GM18861 (cell line): ENCODE data around the gene TMPRSS7.

ENCODE experiments used
- ATAC-seq: cut with Tn5 transposase; IDR thresholded peaks from one replicate; pipeline ENCODE4 v1.9.1; 2021; ENCODE audit not compliant: unreplicated experiment

The TMPRSS7 gene

GRCh38 chr3:112092496-112093179 is 58.1 kb downstream of the TMPRSS7 start:
- no peak for ATAC-seq

- no peak for ATAC-seq
These were observed 58.6 kb downstream of the TMPRSS7 start for GRCh38 chr3:112093180-112093522.

GRCh38 chr3:112095731-112096130 is 61.2 kb downstream of the TMPRSS7 start:
- ATAC-seq, result no peak

DNA sequence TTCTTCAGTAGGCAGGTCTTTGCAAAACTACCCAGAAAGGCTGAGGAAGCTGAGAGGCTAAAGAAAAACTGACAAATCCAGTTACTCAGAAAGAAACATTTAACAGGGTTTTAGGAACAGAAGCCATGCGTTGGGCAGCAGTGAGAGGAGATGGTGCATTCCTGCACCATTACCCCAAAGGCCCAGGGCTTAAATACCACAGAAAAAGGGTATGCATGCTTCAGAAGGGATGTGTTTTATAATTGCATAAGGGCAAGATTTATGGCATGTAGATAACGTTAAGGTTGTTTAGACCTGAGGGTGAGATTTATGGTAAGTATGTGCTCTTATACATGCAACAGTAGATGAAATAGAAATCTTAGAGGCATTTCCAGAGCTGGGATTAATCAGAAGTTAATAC is 61.6 kb downstream of the TMPRSS7 start:
- ATAC-seq, result no peak

- no peak for ATAC-seq
These were observed 62.8 kb downstream of the TMPRSS7 start for GRCh38 chr3:112097378-112097777.

DNA sequence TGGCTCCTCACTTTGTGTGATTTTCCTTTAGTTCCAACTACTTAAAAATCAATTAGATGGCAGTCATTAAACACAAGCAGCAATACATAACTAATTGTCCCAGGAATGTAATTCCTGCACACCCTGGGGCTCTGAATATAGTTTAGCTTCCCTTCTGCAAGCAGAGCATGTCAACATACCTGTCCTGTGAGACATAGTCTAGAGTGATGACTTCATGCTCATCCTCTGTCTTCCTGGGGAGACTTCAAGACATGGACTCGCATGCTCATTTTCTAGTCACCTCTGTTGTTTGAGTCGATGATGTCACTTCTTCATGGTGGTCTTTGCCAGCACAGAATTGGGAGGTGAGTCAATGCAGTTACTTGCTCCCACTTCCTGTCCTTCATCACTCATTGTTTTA is 67.4 kb downstream of the TMPRSS7 start:
- no peak for ATAC-seq

GRCh38 chr3:112104774-112105173 is 70.2 kb downstream of the TMPRSS7 start:
- ATAC-seq, result no peak

DNA sequence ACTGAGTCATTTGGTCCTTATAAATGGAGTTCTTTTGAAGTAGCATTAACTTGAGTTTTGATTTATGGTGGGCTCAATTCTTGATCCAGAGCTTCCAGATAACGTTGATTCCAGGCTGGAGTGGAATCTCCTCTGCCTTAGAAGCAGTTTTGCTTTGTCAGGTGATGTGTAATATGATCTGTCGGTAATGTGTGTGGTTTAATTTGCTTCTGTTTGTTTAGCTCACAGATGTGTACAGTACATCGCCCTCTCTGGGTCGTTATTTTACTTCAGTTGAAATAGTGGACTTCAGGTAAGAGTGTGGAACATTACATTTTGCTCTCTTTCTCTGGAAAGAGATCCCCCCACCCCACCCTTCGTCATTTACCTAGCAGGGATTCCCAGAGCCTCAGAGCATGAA is 74.8 kb downstream of the TMPRSS7 start:
- no peak for ATAC-seq

GRCh38 chr3:112111785-112112402 is 77.4 kb downstream of the TMPRSS7 start:
- peak; percentile 42 for ATAC-seq

- ATAC-seq, result no peak
These were observed 80.1 kb downstream of the TMPRSS7 start for GRCh38 chr3:112114576-112115160.

GRCh38 chr3:112115161-112115739 is 80.7 kb downstream of the TMPRSS7 start:
- peak; percentile 33 for ATAC-seq

DNA sequence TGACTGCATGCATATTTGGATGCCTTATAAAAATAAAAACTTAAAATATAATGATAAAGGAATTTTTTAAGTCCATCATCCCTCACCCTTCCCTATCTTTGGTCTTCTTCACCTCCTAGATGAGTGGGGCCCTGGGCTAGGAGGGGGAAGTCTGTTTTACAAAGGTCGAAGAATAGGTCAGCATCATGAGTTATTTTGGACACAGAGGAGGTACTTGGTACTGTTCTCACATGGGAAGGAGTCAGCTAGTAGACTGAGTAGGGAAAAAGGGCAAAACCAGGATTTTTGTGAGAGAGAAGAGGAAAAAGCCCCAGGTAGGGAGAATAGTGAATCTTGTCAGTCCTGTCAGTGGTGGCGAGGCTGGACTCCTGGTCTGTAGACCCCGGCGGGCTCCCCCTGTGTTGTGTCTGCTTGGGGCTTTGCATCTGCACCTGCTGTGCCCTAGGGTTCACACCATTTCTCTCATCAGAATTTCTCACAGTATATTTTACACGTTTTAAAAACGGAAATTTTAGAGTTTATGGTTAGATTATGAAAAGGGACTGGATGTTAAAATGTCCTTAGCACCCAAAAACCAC is 81.4 kb downstream of the TMPRSS7 start:
- no peak for ATAC-seq

DNA sequence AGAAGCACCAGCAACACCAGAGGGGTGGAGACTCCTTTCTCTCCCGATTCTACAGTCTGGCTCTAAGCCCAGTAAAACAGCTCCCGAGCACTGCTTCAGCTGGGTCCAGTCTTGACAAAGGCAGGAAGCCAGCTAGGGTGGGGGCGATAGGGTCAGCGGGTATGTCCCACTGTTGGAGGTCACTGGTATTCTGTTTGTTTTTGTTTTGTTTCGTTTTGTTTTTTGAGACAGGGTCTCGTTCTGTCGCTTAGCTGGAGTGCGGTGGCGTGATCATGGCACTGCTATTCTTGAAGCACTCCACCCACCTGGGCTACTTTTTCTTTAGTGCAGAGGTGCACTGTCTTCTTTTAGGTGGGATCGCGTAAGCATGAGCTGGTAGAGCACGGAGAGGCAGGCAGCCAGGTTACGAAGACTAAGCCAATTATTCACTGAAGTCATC is 82.2 kb downstream of the TMPRSS7 start:
- no peak for ATAC-seq

- no peak for ATAC-seq
These were observed 82.9 kb downstream of the TMPRSS7 start for GRCh38 chr3:112117415-112117814.

GRCh38 chr3:112117841-112118571 is 83.5 kb downstream of the TMPRSS7 start:
- no peak for ATAC-seq

DNA sequence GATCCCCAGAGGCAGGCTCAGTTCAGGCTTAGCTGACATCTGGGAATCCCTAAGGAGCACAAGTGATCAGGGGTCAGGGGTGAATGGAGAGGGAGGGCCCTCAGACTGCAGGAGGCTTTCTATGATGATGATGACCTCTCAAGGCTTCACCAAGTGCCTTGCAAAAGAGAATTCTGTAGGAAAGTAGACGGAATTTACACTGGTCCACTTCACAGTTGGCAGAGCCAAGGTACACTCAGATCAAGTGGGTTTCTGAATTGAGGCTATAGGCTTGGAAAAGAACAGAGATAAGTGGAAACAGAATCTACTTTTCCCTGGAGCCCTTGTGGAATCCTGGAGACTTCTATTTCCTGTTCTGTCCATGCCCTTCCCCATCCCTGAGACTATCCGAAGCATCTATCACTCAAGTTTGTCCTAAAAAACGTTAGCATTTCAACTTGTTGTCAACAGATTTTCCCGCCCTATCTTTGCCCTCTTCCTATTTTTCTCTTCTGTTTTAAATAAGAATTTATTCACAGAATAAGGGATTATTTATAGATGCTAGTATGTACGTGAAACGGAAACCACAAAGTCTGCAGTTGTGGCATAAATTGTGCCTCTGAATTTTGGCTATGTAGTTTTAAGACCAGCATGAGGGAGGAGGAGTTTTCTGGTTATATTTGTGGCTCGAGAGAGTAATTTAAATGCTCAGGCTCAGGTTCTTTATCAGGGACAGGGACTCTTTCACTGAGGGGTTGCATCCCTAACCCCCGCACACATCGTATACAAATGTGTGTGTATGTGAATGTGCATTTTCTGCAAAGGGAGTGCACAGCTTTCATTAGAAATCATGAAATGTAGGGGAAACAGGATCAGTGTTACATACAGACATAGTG is 85.7 kb downstream of the TMPRSS7 start:
- no peak for ATAC-seq

GRCh38 chr3:112121577-112122547 is 87.3 kb downstream of the TMPRSS7 start:
- no peak for ATAC-seq

GRCh38 chr3:112122870-112123269 is 88.3 kb downstream of the TMPRSS7 start:
- no peak for ATAC-seq

DNA sequence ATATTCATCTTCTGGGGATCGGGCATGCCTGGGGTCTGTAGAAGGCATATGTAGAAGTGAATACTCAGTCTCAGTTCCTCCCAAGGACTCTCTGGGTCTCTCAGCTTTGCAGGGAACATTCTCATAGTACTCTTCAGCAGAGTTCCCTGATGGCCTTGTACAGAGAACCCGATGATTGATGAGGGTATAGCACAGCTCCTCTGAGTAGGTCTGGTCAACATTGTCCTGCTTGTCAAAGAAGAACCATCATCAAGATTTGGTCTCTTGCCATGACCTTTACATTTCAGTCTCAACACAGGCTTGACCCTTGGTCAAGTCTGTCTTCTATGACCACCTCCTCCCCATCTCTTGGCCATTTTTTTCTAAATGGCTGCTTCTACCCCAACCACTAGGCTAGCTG is 89.0 kb downstream of the TMPRSS7 start:
- ATAC-seq, result no peak
